Stimulated activated CD8-positive, alpha-beta memory T cell treated with anti-CD3 and anti-CD28 coated beads, Interleukin-2, amount 100 ng/mL, for 48 hours (primary cell): ENCODE measurements around the gene CBL.
"Not testable (repeated sequence)": the region's sequence is repeated elsewhere in the genome, so short reads cannot be mapped to it uniquely, and the experiment has no call there.

Experiments
- DNase-seq, 2 donors: peaks; one replicate each; pipeline ENCODE4 v3.0.0-alpha.2; 2020; ENCODE audit warnings: low read depth in 2 of 2

Gene CBL

DNA sequence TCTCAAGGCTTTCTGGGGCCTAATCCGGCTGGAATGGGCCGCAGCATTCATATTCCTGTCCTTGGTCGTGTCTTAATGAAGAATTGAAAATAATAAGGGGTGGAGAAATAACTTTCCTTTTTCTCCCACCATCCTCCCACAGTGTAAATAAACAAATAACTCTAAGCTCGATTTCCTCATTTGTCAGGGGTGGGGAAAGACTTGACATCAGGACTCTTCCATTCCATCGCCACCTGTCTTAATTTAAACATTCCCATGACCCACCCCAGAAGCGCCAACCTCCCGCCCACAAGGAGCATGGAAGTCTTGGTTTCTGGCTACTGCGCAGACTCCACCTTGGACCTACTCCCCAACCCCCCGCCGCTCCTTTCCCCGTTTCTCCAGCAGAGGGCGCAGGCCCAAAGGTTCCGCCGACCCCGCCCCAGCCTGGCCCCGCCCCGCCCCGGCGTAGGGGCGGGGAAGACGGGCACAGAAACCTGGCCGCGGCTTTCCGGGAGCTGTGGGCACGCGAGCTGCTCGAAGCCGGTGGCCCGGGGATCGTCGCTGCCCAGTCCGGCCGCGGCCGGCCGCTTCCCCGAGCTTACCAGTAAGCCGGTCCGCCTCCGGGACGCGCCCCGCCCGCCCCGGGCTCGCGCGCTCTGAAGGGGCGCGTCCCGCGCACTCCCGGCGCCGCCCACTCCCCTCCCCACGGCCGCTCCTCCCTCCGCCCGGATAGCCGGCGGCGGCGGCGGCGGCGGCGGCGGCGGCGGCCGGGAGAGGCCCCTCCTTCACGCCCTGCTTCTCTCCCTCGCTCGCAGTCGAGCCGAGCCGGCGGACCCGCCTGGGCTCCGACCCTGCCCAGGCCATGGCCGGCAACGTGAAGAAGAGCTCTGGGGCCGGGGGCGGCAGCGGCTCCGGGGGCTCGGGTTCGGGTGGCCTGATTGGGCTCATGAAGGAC is at the start of gene CBL:
Gene CBL, plus strand, starts transcription at position 766 of the 937 bp plus-strand sequence. Its CDS starts 79 bp downstream, at position 845.
- peak; percentile 94 to 97 for DNase-seq

- no peak for DNase-seq
These were observed 49.6 kb upstream of the CBL start for GRCh38 chr11:119156496-119156895.

DNA sequence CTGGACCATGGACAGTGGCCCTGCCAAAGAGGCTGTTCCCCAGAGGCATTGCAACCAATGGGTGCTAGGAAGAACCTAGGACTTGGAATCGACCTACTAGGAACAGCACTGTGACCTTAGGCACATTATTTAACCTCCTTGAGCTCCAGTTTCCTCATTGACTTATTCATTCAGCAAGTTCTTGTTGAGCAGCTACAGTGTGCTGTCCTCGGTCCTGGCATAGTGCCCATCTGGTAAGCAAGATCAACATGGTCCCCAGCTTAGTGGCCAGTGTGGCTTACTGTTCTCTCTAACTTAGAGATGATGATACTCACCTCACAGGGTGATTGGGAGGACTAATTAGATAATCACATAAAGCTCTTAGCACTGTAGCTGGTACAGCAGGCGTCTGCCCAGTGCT is 49.1 kb upstream of the CBL start:
- no peak for DNase-seq

DNA sequence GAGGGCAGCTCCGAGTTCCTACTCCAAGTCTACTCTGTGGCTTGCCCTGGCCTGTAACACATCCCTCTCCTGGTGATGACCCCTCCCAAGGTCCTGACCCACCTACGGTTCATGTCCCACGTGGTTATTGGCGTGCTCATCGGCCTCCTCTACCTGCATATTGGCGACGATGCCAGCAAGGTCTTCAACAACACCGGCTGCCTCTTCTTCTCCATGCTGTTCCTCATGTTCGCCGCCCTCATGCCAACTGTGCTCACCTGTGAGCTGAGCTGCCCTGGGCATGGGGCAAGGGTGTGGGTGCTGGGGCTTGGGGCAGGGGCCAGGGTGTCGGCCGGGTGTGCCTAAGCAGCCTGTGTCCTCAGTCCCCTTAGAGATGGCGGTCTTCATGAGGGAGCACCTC is 47.7 kb upstream of the CBL start:
- DNase-seq = no peak

GRCh38 chr11:119160151-119160550 is 46.0 kb upstream of the CBL start:
- no peak for DNase-seq

DNA sequence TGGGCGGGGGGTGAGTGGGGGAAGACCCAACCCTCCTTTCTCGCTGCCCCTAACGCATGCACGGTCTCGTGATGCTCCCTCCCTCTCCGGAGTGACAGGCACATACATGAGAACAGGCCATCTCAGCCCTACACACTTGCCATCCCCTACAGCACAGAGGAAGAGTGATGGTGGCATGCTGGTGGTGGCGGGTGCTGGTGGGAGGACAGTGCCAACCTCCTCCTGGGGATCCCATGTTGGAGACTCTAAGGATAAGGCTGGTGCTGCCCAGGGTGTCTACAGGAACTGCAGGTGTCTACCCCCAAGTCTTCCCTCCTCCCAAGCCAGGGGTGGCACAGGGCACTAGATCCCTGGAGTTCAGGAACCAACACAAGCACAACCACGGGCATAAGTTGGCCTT is 44.3 kb upstream of the CBL start:
- DNase-seq = no peak

DNA sequence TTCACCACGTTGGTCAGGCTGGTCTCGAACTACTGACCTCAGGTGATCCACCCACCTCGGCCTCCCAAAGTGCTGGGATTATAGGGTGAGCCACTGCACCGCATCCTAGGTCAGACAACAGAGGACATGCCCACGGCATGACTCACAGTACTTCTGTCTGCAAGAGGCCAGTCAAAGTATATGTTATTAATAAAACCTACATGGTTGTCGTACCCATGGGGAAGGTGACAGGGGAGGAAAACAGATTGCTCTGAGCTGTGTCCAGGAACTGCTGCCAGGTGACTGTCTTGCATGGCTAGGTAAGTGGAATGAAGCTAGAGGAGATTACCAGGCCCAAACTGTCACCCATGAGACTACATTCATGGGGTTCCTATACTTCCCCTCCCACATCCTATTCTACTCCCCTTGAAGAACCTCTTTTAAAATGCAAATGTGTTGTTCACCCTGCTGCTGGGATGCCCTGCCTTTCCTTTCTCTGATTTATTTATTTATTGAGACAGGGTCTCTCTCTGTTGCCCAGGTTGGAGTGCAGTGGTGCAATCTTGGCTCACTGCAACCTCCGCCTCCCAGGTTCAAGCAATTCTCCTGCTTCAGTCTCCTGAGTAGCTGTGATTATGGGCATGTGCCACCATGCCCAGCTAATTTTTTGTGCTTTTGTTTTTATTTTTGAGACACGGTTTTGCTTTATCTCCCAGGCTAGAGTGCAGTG is 39.6 kb upstream of the CBL start:
- DNase-seq = no peak

DNA sequence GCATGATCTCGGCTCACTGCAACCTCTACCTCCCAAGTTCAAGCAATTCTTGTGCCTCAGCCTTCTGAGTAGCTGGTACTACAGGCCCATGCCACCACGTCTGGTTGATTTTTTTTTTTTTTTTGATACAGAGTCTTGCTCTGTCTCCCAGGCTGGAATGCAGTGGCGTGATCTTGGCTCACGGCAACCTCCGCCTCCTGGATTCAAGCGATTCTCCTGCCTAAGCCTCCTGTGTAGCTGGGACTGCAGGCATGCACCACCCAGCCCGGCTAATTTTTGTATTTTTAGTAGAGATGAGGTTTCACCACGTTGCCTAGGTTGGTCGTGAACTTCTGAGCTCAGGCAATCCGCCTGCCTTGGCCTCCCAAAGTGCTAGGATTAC is 39.1 kb upstream of the CBL start:
- not testable (repeated sequence) for DNase-seq

DNA sequence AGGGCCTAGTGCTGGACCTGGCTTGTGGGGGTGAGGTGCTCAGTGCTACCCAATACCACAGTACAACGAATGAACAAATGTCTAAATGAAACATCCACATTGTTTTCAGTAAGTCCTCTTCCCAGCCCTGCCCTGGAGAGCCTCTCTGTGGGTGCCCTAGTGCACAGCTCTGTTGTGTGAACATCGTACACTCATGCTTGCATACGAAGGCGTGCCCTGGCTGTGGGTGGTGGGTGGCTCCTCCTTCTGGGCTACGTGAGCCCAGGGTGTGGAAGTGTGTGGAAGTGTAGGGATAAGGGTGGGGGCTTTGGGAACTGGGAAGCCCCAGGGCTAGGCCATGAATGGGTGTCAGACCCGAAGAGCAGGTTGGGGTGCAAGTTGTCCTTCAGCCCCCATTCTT is 38.2 kb upstream of the CBL start:
- no peak for DNase-seq

DNA sequence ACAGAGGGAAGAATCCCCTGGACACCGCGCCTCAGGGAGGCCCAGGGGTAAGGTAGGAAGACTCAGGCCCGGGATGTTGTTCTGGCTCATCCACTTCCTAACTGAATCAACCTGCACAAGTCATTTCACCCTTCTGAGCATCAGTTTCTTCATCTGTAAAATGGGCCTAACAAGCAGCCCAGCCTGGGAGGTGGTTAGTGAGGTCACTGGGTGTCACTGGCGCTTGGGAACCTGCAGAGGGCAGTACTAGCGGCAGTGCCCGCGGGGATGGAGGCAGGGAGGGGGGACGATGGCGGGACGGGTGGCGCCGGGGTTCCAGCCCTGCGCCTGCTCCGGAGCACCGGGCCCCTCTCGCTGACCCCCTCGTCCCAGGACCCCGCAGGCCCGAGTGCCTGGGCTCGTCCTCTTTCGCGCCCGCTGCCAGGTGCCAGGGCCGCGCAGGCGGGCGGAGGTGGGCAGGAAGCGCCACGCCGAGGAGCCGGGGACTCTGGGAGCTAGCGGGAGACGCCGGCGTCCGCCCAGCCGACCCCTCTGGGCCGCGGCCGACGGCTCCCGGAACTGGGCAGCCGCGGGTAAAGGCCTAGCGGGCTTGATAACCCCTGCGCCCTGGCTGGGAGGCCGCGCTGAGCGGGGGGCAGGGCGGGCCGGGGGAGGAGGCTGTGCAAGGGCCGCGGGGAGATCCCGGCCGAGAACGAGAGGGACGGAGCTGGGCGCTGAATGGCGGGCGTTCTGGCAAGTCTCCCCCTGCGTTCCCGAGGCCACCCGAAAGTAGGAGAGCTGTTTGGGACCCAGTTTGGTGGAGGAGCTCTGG is 37.5 kb upstream of the CBL start, which contains the start of gene NLRX1:
Gene NLRX1, plus strand, starts transcription at position 255 of the 811 bp plus-strand sequence. CDS start 2,679 bp downstream, outside the sequence.
- DNase-seq = peak; percentile 73 to 79

DNA sequence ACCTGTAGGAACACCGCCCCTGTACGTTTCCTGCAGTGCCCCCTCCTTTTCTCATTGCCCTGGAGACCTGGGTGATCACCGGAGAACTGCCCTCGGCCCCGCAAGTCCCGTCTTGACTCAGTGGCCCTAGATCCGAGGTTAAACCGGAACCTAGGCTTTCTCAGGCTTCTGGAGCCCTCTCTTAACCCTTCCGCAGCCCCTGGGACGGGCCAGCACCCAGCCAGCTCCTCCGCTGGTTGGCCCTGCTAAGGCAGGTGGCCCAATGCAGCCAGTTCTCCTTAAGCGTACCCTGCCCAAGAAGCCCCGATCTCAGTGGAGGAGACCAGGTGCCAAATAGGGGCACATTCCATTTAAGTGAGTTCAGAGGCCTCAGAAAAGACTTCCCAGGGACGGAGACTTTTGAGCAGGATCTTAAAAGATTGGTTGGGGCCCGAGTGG is 36.8 kb upstream of the CBL start:
- peak; percentile 17 to 21 for DNase-seq

GRCh38 chr11:119172513-119172912 is 33.6 kb upstream of the CBL start:
- no peak for DNase-seq

DNA sequence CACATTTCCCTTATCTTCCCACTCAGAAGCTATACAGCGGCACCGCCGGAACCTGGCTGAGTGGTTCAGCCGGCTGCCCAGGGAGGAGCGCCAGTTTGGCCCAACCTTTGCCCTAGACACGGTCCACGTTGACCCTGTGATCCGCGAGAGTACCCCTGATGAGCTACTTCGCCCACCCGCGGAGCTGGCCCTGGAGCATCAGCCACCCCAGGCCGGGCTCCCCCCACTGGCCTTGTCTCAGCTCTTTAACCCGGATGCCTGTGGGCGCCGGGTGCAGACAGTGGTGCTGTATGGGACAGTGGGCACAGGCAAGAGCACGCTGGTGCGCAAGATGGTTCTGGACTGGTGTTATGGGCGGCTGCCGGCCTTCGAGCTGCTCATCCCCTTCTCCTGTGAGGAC is 32.7 kb upstream of the CBL start:
- DNase-seq = no peak

DNA sequence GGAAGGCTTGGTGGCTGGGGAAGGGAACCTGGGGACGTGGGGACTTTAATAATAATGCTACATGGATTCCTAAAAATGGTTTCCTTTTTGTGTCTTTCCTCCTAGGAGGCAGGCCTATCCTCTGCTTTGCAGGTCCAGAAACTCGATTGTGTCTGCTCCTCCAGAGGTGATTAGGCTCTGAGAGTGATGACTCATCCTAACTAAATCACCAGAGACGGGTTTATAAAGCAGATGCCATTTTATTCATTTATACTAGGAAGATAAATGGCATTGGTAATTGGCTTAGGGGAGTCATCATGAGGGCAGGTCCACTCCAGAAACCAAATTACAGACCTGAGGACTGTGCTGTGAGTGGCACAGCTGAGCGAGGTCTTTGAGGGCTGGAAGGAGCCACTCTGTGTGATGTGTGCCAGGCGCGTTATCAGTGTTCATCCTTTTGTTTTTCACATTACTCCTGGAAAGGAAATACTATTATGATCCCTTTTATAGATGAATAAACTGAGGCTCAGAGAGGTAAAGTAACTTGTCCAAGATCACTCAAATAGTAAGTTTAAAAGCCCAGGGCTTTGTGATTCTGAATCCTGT is 30.6 kb upstream of the CBL start:
- DNase-seq = no peak

DNA sequence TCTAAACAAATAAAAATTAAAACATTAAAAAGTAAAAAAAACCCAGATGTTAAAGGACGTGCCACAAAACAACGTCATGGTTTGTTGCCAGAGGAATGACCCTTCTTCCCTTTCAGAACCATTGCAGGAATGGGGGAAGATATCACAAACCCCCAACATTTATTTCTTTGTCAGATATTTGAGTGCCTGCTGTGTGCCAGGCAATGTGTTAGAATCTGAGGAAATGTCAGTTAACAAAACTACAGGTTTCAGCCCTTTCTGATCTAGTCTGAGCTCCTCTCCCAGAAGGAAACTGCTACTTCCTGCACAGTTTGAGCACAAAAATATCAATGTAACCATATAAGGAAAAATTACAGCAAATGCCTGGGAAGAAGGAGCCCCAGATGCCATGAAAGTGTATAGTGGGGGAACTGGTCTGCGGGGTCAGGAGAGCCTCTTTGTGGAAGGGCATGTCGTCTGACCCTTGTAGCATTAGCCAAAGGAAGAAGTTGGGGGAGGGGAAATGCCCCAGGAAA is 27.9 kb upstream of the CBL start:
- no peak for DNase-seq

- no peak for DNase-seq
These were observed 26.8 kb upstream of the CBL start for GRCh38 chr11:119179342-119179741.

- no peak for DNase-seq
These were observed 26.2 kb upstream of the CBL start for GRCh38 chr11:119179983-119180382.

DNA sequence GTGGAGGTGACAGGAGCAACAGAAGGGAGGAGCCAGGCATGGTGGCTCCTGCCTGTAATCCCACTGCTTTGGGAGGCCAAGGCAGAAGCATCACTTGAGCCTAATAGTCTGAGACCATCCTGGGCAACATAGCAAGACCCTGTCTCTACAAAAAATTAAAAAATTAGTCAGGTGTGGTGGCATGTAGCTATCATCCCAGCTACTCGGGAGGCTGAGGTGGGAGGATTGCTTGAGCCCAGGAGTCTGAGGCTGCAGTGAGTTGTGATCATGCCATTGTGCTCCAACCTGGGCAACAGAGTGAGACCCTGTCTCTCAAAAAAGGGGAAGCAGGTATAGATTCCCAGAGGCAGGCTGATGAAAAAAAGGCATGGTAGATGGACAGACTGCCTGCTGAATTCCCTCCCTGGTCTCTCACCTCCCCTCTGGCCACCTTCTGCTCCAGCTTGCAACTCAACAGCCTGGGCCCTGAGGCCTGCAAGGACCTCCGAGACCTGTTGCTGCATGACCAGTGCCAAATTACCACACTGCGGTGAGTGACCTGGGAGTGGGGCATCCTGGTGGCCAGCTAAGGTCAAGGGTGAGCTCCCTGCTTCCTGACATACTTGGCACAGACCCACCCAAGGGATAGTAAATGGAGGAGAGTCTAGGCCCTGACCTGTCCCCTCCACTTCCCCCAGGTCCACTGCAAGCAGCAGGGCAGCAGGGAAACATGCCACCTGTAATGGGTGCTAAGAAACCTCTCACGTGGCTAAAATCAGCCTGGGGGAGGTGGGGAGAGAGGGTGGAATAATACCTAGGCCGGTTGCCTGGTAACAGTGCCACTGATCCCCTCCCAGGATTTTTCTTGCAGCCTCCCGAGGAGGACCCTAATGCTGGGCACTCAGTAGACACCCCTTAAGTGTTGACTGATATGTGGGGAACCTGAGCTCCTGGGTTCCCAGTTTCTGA is 25.1 kb upstream of the CBL start:
- no peak for DNase-seq

- DNase-seq = no peak
These were observed 24.3 kb upstream of the CBL start for GRCh38 chr11:119181677-119182412.
